NAMALWA (cell line): ENCODE measurements around the gene ALKBH2.
"Not testable (repeated sequence)": the region's sequence is repeated elsewhere in the genome, so short reads cannot be mapped to it uniquely, and the experiment has no call there.

Experiments
- DNase-seq: peaks from one replicate; pipeline ENCODE4 v3.0.0-alpha.2; 2015; ENCODE audit warnings: low spot score

The ALKBH2 gene

GRCh38 chr12:109065853-109066193, 27.4 kb downstream of the ALKBH2 start:
- no peak for DNase-seq

DNA sequence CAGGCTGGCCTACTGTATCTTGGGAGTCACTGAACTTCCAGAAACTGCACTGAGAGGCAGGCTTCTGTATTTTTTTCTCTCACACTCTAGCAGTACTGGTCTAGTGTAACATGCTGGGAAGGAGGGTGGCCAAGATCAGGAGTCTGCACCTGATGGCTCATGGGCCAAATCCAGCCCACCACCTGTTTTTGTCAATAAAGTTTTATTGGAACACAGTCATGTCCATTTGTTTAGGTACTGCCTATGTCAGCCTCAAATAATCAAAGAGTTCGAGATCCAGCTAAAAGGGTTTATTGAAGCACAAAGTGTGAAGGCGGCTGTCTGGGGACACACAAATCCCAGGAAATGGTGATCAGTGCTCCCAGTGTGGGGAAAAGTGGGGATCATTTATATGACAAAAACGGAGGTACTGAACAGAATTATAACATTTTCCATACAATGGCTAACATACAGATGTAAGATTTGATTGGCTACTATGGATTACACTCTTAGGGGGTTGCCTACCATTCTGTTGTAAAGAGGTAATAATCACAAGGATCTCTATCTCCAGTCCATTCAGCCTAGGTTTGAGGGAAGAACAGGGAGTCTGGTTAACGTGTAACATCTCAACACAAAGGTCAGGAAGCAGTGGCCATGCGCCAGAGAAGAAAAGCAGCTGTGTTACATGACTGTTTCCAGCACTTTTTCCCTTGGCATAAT, 28.0 kb downstream of the ALKBH2 start:
- DNase-seq, result peak; percentile 9

- DNase-seq, result no peak
These were observed 29.1 kb downstream of the ALKBH2 start for GRCh38 chr12:109064143-109064542.

- no peak for DNase-seq
These were observed 34.5 kb downstream of the ALKBH2 start for GRCh38 chr12:109058773-109059172.

DNA sequence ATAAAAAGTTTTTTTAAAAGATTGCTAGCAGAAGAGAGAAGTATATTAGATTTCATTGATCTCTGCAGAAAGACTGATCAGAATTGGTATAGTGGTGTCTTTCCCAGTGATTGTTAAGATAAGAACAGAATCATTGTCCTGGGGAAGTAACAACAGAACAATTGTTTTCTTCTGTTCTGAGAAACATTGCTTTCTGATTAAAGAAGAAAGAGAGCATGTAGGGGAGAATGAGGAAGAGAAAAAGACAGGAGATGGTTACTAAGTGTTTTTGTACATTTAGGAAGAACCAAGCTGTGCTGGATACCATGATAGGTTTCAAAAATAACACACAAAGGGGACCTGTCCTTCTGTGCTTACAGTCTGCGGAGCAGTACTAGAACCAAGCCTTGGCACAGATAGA, 35.9 kb downstream of the ALKBH2 start:
- no peak for DNase-seq

- DNase-seq, result no peak
These were observed 36.4 kb downstream of the ALKBH2 start for GRCh38 chr12:109056891-109057290.

DNA sequence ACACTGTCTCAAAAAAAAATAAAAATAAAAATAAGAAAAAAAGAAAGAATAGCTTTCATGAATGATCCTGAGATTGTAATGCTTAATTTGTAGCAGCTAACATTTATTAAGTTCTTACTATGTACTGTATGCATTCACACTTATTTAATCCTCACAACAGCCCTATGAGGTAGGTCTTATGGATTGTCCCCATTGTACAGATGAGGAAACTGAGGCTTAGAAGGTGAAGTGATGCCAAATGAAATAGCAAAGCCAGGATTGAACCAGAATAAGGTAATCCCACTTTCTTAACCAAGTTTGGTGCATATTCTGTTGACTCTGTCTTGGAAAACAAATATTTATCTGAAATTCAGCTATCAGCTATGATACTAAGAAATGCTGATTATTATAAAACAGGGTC, 38.8 kb downstream of the ALKBH2 start:
- no peak for DNase-seq

- DNase-seq, result not testable (repeated sequence)
These were observed 39.2 kb downstream of the ALKBH2 start for GRCh38 chr12:109054124-109054513.

DNA sequence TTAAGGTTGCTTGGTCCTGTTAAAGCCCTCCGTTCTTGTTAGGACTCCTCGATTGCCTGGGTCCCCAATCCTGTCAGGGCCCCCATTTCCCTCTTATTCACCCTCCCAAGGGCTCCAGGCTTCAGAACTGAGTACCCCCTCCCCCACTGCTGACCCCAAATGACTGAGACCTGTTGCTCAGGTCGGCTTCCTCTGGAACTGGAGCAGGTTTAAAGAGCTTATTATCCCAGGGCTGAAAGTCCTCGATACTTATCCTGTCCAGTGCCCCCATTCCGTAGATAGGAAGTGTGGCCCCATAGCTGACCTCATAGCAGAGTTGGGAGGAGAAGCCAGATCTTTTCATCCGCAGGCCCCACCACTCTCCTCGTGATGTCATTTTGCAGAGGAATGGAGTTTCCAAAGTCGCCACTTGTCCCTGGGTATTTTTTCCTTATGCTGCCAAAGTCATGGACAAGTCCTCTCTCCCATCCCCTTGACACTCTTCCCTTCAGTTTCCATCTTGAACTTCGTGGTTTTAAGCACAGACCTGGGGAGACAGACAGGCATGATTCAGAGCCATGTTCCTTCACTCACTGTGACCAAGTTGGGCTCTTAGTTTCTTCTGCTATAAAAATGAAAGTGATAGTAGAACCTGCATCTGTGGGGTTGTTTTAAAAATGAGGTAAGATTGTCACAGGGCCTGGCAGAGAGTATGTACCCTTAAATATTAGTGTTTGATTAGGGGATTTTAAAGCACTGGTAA, 39.7 kb downstream of the ALKBH2 start:
- DNase-seq, result peak; percentile 64

DNA sequence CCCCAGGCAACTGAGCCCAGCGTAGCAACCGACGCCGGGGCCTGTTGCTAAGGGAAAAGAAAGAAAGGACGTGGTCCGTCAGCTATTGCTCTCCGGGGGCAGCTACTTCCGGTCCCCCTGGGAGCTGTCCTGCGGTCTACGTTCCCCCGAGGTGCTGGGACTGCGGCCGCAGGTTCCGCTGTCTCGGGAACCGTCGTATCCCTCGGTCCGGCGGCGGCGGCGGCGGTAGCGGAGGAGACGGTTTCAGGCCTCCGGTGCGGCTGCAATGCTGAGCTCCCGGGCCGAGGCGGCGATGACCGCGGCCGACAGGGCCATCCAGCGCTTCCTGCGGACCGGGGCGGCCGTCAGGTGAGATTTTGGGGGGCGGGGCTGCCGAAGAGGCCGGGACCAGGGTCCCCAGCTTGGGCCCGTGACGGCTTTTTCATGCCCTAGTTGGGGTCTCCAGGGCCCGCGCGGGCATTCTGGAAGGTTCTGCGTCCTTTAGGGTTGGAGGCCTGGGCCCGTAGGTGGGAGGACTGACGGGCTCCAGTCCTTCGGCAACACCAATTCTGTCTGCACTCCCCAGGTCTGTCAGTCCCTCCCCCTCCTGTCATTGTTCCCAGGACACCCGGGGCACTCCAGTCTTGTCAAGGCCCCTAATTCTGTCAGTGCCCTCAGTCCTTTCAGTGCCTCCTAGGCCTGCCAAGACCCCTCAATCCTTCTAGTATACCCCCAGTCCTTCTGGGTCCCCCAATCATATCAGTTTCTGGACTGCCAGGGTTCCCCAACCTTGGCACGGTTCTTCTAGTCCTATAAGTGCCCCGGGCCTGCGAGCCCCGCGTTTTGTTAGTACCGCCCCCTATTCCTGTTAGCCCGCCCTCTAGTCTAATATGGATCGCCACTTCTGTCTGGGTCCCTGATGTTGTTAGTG, 40.6 kb downstream of the ALKBH2 start, which contains the start of gene USP30:
Gene USP30 (plus strand): TSS at position 163 of the 910 bp plus-strand sequence. CDS start 103 bp downstream, at position 266.
- peak; percentile 90 for DNase-seq

DNA sequence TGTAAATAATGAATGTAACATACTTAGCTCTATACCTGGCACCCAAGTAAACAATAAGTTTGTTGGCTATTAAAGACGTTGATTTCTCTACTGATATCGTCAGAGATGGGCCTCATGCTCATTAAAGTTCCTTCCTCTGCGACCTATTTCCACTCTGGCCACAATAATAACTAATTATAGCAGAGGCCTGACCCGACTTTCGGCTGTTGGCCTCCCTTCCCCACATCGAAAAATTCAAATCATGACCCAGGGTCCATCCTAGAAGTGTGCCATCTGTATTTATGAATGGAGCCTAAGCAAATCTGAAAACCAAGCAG, 41.2 kb downstream of the ALKBH2 start:
- no peak for DNase-seq

- DNase-seq, result not testable (repeated sequence)
These were observed 43.5 kb downstream of the ALKBH2 start for GRCh38 chr12:109049794-109050193.

- not testable (repeated sequence) for DNase-seq
These were observed 44.6 kb downstream of the ALKBH2 start for GRCh38 chr12:109048706-109049105.

GRCh38 chr12:109047081-109047805, 46.0 kb downstream of the ALKBH2 start:
- no peak for DNase-seq

GRCh38 chr12:109044241-109044640, 49.0 kb downstream of the ALKBH2 start:
- DNase-seq, result no peak
